T-helper 22 cell (primary cell): ENCODE data around the gene RTBDN.
"Not testable (repeated sequence)": the region's sequence is repeated elsewhere in the genome, so short reads cannot be mapped to it uniquely, and the experiment has no call there.

ENCODE experiments used
- DNase-seq: peaks from one replicate; pipeline ENCODE4 v3.0.0-alpha.2; 2020; ENCODE audit warnings: low read depth

RTBDN gene

DNA sequence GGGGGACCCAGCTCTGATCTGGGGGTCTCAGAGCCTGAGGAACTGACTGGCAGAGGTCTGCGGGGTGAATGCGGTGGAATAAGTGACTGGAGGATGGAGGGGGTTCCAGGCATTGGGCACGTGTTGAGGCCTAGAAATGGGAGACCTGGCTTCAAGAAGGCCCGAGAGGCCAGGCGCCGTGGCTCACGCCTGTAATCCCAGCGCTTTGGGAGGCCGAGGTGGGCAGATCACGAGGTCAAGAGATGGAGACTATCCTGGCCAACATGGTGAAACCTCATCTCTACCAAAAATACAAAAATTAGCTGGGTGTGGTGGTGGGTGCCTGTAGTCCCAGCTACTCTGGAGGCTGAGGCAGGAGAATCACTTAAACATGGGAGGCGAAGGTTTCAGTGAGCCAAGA, 16.6 kb downstream of the RTBDN start:
- not testable (repeated sequence) for DNase-seq

DNA sequence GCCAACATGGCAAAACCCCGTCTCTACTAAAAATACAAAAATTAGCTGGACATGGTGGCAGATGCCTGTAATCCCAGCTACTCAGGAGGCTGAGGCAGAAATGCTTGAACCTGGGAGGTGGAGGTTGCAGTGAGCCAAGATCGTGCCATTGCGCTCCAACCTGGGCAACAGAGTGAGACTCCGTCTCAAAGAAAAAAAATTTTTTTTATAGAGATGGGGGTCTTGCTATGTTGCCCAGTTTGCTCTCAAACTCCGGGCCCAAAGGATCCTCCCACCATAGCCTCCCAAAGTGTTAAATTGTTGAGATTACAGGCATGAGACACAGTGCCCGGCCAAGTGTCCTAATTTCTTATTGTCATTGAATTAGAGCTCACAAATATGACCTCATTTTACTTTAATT, 17.2 kb downstream of the RTBDN start:
- DNase-seq: not testable (repeated sequence)

DNA sequence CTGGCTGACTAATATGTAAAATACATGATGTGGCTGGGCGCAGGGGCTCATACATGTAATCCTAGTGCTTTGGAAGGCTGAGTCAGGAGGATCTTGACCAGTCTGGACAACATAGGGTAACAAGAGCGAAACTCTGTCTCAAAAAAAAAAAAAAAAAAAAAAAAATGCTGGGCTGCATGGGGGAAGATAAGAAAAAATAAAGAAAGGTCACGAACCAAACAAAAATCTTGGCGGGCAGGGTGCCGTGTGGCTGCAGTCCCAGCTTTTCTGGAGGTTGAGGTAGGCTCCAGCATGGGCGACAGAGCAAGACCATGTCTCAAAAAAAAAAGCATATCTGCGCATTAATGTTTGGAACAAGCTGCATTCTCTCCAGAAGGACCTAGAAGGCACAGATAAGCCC, 19.3 kb downstream of the RTBDN start:
- no peak for DNase-seq

DNA sequence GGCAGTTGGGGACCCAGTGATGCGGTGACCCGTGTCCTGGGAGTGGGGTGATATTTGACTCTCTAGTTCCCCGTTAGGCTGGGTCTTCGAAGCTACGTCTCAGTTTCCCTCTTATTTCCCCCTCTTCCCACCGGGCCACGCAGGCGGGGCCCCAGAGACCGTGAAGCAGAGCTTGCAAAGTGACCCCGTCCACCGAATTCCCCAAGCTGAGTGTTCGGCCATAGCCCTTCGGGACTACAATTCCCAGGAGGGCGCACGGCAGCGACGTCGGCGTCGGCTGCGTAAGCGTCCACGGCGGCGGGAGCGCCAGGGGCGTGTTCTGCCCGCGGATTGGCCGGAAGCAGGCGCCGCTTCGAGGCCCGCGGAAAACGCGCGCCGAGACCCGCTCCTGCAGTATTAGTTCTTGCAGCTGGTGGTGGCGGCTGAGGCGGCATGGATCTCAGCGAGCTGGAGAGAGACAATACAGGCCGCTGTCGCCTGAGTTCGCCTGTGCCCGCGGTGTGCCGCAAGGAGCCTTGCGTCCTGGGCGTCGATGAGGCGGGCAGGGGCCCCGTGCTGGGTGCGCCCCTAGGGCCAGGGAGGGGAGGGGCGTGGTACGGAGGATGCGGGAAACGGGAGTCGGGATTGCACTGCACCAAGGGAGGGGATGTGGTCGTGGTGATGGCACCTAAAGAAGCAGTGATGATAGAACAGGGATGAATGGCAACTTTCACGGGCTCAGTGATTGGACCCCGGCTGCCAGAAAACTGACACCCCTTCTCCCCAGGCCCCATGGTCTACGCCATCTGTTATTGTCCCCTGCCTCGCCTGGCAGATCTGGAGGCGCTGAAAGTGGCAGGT, 27.9 kb downstream of the RTBDN start, which contains the start of gene RNASEH2A:
RNASEH2A (plus strand) TSS at position 343 of the 840 bp plus-strand sequence; CDS start at position 433, 90 bp downstream.
- peak; percentile 75 for DNase-seq

DNA sequence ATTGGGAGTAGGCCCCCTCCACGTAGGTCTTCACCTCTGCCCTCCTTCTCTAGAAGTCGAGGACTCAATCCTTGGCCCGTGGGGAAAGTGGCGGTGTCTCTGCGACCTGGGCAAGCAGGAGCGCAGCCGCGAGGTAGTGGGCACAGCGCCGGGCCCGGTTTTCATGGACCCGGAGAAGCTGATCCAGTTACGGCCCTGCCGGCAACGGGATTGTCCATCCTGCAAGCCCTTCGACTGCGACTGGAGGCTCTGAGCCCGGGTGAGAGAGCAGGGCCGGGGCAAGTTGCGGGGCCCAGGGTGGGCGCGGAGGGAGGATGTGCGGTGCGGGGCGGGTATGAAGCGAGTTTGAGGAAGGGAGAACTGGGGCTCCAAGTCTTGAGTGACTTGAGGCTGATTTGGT, 30.3 kb downstream of the RTBDN start:
- DNase-seq: no peak

DNA sequence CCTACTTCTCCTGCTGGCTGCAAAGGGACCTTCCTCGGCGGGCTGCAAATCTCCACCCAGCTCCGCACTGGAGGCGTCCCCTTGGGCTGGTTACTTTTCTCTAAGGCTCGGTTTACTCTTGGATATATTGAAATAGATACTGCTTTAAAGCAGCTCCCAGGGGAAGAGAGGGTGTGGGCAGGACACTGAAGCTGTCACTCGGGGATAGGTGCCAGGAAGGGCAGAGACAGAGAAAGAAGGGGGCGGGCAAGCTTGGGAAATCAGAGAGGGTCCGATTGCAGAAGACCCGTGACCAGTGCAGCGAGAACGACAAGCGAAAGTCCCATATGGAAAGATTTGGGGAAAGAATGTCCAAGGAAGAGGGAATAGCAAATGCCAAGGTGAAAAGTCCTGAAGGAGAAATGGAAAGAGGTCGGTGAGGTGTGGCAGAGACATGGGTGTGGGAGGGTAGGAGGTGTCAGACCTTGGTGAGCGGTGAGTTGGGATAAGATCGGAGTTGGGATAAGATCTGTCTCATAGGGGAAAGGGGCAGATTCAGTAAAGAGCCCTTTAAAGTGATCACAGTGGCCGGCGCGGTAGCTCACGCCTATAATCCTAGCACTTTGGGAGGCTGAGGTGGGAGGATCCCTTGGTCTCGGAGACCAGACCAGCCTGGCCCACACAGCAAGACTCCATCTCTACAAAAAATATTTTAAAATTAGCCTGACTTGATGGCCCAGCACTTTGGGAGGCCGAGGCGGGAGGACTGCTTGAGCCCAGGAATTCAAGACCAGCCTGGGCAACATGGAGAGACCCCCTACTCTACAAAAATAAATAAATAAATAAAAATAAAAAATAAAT, 31.9 kb downstream of the RTBDN start:
- DNase-seq: no peak

DNA sequence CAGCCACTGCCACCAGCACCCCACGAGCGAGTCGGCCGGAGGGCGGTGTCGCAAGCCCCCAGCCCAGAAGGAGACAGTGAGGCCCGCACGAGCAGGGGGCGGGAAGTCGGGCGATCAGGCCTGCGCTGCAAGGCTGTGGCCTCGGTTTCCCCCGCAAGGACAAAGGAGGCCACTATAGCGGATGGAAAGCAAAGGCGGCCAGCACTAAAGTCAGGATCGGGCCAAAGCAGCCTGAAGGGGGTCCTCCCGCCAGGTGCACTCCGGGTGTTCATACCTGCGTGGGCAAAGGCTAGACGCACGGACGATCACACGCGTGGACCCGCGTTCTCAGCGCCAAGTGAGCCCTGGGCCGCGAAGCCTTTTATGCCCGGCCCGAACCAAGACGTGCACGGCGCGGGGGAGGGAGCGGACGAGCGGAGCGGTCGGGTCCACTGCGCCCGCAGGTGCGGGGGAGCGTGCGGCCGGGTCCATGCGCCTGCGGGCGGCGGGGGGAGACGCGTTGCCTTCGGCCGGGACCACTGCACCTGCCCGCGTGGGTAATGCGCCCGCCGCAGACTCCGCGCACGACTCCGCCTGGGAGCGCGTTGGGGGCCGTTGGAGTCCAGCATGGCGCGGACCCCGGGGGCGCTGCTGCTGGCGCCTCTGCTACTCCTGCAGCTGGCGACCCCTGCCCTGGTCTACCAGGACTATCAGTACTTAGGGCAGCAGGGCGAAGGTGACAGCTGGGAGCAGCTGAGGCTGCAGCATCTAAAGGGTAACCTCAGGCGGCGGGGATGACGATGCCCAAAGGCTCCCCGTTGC, 32.7 kb downstream of the RTBDN start, which contains the start of the genes PRDX2 and THSD8:
PRDX2 (minus strand) TSS at position 335 of the 801 bp plus-strand sequence. CDS start 539 bp downstream, outside the sequence.
THSD8 (plus strand) TSS at position 604 of the 801 bp plus-strand sequence; CDS start at position 607, 3 bp downstream.
- DNase-seq: peak; percentile 54

DNA sequence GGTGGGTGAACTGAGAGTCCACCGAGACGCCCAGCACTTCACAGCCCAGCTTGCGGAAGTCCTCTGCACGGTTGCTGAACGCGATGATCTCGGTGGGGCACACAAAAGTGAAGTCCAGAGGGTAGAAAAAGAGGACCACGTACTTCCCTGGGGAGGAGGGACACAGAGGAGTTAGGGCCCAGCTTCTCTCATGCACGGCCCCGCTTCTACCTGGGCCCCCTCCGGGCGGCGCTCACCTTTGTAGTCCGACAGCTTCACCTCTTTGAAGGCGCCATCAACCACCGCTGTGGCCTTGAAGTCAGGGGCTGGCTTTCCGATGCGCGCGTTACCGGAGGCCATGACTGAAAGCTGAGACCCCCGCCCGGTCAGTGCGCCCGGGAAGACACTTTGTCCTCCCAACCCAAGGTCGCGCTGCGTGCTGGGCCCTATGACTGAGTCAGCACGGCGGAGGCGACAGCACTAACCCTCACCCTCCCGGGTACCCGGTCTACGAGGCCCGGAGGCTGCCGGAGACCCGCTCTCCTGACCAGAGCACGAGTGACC, 33.4 kb downstream of the RTBDN start:
- no peak for DNase-seq

DNA sequence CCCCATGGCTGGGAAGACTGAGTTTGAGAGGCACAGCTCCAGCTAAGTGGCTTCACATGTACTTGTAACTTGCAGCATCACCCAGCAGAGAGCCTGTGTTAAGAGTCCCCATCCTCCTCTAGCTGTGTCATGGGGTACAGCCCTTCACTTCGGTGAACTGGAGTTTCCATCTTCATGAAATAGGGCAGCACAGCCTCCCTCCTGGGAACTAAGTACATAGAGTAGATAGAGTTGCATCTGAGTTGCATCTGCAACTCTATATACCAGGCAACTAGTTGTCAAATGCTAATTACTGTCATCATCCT, 34.0 kb downstream of the RTBDN start:
- DNase-seq: no peak

DNA sequence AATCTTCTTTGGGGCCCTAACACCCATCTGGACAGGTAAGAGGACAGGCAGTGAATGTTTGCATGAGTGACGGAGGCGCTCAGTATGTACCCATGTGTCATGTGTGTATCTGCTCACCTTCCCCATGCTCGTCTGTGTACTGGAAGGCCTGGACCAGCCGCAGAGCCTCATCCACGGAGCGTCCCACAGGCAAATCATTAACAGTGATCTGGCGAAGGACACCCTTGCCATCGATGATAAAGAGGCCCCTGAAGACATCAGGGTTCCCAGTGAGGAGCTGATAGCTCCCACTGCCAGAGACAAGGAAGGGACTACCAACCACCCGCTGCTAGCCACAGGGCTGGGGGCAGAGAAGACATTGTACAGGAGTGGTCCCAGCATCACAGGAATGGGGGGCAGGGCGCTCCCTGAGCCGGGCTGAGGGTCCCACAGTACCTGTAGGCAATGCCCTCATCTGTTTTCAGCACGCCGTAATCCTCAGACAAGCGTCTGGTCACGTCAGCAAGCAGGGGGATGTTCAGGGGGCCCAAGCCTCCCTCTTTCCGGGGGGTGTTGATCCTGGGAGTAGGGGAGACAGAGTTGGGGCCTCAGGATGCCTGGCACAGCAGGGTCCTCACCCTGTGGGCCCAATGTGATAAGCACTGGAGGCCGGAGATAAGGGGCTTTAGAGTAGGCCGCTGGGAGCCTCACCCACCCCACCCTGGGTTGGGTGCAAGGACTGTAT, 34.5 kb downstream of the RTBDN start:
- DNase-seq: no peak

DNA sequence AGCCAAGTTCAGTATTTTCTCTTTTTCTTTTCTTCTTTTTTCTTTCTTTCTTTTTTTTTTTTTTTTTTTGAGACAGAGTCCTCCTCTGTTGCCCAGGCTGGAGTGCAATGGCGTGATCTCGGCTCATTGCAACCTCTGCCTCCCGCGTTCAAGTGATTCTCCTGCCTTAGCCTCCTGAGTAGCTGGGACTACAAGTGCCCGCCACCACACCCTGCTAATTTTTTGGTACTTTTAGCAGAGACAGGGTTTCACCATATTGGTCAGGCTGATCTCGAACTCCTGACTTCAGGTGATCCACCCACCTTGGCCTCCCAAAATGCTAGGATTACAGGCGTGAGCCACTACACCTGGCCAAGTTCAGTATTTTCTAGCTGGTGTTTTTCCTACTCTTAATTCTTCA, 36.8 kb downstream of the RTBDN start:
- not testable (repeated sequence) for DNase-seq

DNA sequence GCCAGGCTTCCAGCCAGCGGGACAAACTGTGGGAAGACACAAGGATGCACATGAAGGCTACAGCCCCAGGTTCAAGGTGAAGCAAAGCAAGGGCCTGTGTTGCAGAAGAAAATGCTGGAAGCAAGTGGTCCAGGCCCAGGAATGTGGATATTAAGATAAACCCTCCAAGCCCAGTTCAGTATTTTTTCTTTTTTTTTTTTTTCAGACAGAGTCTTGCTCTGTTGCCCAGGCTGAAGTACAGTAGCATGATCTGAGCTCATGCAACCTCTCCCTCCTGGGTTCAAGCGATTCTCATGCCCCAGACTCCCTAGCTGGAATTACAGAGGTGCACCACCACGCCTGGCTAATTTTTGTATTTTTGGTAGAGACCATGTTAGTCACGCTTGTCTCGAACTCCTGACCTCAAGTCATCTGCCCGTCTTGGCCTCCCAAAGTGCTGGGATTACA, 37.2 kb downstream of the RTBDN start:
- no peak for DNase-seq

DNA sequence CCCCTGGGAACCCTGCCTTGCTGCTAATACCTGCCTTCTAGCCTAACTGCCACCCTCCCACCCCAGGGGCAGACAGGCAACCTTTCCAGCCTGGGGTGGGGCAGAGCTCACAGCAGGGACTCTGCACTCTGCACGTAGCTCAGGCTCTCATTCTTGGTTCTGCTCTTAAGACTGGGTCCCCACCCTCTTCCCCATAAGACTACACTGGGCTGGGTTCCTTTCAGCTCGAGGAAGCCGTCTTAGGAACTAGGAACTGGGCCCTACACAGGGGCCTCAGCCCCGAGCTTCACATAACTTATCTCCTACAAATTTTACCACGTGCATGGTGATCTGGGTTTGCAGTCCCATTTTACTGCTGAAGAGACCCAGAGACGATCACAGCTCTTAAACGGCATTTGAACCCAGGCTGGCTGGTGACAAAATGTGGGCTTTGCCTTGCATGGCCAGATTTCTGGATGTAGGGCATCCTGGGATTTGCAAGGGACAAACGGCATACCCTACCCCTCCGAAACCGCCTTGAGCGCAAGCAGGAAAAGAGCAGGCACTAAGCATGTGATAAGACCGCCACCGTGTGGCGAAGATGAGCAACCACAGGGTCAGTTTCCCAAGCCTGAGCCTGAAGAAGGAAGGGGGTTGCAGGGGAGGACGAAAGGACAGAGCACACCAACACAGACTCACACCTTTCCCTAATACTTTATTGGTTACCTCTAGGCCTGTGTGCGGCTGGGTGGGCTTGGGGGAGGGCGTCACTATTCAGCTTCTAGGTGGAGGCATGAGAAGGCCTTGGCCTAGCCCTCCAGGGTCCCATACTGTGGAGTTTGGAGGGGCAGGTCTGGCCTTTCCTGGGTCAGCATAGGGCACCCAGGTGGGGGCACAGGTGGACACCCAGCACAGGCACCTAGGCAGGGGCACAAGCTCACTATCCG, 38.0 kb downstream of the RTBDN start:
- DNase-seq: peak; percentile 52

DNA sequence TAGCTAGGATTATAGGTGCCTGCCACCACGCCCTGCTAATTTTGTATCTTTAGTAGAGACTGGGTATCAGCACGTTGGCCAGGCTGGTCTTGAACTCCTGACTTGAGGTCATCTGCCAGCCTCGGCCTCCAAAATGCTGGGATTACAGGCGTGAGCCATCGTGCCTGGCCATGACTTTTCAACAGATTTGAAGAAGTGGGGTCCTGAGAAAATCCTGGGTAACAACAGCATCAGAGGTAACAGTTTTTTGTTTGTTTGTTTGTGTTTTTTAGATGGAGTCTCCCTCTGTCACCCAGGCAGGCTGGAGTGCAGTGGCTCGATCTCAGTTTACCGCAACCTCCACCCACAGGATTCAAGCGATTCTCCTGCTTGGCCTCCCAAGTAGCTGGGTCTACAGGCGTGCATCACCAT, 39.4 kb downstream of the RTBDN start:
- DNase-seq: no peak

DNA sequence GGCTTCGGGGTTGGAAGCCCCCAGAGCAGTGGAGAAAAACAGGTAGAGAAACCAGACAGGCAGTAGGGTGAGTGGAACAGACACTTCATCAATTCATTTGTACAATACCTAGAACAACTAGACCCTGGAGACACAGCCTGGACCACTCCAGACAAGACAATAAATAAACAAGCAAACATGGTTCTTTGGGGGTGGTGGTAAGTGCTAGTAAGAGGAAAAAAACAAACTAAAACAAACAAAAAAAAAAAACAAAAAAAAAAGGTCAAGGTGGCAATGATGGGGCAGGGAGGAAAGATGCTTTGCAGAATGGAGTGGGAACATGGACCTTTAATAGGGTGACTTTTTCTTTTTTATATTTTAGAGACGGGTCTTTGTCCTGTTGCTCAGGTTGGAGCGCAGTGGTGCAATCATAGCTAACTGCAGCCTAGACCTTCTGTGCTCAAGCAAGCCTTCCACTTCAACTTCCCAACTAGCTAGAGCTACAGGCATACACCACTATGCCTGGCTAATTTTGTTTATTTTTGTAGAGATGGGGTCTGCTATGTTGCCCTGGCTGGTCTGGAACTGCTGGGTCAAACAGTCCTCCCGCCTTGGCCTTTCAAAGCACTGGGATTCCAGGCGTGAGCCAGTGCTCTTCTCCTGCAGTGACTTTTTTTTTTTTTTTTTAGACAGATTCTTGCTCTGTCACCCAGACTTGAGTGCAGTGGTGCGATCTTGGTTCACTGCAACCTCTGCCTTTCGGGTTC, 40.0 kb downstream of the RTBDN start:
- DNase-seq: no peak

DNA sequence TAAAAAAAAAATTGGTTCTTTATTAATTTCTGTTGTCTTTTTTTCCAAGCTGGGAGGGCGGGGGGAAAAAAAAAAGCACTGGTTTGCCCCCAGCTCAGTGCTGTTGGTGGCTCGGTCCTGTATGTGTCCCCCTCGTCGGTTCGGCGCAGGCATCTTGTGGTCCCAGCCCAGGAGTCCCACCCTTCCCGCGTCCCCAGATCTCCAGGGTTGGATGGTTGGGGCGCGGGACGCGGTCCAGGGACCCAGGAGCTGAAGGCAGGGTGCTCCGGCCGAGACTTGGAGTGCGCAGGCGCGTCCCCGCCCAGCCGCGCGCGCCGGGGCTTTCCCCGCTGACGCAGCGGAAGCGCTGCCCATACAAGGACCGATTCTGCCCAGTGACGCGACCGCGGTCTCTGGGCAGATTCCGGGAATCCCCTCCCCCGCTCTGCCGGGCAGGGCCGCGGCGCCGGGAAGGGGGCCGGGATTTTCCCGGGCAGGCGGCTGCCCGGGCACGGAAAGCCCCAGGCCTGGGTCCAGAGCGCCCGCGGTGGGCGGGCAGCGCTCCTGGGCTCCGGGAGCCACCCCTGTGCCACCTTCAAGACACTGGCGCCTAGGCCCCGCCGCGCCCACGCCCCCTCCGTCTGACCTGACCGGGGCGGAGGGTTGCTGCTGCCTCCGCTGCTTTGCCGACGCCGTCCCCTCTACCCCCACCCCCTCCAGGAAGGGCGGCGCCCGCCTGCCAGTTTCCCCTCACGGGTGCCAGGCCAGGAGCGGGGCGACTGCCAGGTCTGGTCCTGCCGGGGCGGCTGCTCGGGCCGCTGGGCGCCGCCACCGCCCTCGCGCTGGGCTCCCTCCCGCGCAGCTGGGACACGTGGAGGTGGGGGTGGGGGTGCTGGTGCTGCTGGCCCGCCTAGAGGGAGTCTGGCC, 40.8 kb downstream of the RTBDN start:
- peak; percentile 90 for DNase-seq

DNA sequence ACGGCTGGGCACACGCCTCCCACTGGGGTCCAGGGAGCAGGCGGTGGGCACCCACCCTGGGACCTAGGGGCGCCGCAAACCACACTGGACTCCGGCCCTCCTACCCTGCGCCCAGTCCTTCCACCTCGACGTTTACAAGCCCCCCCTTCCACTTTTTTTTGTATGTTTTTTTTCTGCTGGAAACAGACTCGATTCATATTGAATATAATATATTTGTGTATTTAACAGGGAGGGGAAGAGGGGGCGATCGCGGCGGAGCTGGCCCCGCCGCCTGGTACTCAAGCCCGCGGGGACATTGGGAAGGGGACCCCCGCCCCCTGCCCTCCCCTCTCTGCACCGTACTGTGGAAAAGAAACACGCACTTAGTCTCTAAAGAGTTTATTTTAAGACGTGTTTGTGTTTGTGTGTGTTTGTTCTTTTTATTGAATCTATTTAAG, 41.5 kb downstream of the RTBDN start:
- no peak for DNase-seq
